SIG-M5 treated with dmso at 0.1 percent for 504 hours (cell line): ENCODE measurements around the gene CACNA1B.
"Not testable (repeated sequence)": the region's sequence is repeated elsewhere in the genome, so short reads cannot be mapped to it uniquely, and the experiment has no call there.

ENCODE experiments used
- DNase-seq: peaks from one replicate; lab custom pipeline; 2025; ENCODE audit not compliant: unreplicated experiment; lab: John Stamatoyannopoulos, UW

The CACNA1B gene

GRCh38 chr9:138112090-138112748 lies 234.6 kb downstream of the CACNA1B start:
- no peak for DNase-seq

- no peak for DNase-seq
Measured at GRCh38 chr9:138112791-138113600, 235.4 kb downstream of the CACNA1B start.

- not testable (repeated sequence) for DNase-seq
Measured at GRCh38 chr9:138113701-138114325, 236.2 kb downstream of the CACNA1B start.

DNA sequence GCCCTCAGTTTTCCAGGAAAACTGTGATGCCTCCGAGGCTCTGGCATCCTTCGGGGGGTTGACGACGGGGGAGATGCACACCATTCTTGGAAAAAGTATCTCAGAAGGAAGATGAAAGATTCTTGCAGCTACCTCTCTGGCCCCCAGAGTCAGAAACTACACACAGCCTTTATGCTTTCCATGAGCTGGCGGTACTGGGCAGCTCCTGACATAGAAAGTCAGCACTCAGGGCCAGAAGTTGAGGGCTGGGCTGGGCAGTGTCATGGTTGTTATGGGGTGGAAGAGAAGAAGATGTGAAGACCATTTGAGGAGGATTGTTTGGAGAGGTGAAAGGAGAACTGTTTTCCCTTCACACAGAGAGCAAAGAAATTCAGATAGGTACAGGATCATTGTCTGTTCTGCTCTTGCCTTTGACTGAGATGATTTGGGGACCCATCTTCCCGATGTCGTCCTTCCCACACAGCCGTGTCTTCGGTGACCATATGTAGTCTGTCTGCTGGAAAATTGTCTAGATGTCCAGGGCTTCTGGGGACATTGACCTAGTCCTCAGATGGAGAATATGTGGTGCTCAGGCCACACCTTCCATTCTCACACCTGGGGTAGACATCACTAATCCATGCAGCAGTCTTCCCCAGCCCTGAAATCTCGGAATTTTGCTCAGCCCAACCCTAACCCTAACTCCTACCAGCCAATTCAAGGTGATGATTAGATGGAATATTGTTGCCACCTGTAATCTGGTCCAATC lies 237.1 kb downstream of the CACNA1B start:
- no peak for DNase-seq

DNA sequence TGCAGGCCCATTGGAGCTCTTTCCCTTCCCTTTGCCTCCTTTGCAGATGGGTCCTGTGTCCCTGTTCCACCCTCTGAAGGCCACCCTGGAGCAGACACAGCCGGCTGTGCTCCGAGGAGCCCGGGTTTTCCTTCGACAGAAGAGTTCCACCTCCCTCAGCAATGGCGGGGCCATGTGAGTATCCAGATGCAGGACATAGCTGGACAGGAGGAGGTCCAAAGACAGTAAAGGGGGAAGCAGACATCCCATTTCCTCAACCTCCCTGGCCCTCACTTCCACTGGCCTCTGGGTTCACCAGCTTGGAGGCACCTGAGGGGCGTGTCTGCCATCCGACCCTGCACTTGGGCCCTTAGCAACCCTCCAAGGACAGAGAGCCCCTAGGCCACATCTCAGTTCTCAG lies 237.9 kb downstream of the CACNA1B start:
- no peak for DNase-seq

GRCh38 chr9:138116521-138116920 lies 238.9 kb downstream of the CACNA1B start:
- no peak for DNase-seq

DNA sequence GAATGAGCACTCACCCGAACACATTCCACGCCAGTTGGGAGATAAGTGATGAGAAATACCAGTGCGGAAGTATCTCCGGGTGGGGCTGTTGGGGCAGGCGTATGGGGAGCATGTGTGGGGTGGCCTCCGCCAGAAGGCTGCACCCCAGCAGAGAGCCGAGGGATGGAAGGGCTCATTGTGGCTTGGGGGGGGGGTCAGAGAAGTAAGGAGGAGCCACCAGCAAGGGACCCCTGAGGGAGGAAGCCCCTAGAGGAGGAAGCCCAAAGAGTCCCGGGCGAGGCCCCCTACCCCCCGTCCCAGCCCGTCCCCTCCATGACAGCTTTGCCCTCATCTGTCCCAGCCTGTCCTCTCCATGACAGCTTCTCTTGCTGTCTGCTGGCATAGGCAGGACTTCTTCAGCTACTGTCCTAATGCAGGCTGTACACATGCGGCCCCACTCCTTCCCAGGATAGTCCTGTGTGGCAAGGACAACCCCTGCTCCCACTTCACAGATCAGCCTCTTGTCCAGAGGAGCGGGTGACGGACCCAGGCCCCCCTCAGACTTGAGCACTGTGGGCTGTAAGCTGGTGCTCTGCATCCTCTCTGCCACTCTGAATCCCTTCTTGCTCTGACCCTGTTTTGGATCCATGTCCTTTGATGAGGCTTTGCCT lies 239.6 kb downstream of the CACNA1B start:
- DNase-seq = no peak

- no peak for DNase-seq
Measured at GRCh38 chr9:138117836-138118235, 240.3 kb downstream of the CACNA1B start.

DNA sequence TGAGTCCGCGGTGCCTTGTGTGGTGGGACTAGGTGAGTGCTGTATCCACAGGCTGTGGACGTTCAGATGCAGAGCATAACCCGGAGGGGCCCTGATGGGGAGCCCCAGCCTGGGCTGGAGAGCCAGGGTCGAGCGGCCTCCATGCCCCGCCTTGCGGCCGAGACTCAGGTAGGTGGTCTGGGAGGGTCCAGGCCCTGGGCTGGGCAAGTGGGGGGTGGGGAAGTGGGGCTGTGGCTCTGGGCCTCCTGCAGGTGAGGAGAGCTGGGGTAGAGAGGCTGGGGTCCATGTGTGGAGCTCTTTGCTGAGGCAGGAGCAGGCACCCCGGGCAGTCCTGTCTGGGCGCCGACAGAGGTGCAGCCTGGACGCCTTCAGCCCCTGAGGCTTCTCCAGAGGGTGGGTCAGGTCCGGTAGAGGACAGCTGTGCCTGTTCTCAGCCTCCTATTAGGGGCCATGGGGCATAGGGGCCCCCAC lies 241.1 kb downstream of the CACNA1B start:
- no peak for DNase-seq

DNA sequence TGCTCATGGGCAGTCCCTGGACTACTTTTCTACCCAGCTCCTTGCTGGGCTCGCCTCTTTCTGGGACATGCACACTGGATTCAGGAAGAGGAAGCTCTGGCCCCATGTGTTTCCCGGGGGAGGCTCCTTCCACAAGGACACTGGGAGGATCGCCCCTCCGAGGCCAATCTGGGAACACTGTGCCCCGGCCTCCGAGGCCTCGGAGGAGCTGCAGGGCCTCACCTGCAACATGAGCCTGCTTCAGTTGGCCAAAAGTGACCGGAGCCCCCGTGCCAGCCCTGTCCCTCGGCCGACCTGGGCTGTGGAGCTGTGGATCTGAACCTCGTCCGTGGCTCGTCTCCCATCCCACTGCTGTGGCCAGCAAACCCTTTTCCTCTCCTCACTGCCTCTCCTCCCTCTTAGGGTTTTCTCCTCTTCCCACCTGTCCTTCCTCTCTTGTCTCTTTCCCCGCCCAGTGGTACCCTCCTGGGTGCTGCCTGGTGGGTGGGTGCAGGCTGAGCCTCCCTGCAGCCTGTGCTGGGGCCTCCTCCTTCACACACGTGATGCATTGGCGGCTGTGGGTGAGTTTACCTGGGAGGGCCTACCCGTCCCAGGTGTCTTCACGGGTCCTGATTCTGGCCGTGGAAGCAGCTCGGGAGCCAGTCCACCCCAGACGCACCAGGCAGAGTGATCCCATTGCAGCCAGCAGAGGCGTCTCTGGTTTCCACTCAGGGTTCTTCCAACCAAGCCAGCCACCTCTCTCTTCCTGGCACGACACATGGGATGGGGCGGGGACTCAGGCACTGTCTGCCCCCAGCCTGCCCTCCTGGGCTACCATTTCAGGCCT lies 241.8 kb downstream of the CACNA1B start:
- DNase-seq = no peak

GRCh38 chr9:138120072-138120471 lies 242.5 kb downstream of the CACNA1B start:
- no peak for DNase-seq

GRCh38 chr9:138120511-138121437 lies 243.2 kb downstream of the CACNA1B start:
- DNase-seq = no peak

DNA sequence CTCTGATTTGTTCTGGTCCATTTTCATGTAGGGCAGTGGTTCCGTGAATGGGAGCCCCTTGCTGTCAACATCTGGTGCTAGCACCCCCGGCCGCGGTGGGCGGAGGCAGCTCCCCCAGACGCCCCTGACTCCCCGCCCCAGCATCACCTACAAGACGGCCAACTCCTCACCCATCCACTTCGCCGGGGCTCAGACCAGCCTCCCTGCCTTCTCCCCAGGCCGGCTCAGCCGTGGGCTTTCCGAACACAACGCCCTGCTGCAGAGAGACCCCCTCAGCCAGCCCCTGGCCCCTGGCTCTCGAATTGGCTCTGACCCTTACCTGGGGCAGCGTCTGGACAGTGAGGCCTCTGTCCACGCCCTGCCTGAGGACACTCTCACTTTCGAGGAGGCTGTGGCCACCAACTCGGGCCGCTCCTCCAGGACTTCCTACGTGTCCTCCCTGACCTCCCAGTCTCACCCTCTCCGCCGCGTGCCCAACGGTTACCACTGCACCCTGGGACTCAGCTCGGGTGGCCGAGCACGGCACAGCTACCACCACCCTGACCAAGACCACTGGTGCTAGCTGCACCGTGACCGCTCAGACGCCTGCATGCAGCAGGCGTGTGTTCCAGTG lies 244.0 kb downstream of the CACNA1B start:
- no peak for DNase-seq

GRCh38 chr9:138122201-138122600 lies 244.6 kb downstream of the CACNA1B start:
- DNase-seq = no peak

DNA sequence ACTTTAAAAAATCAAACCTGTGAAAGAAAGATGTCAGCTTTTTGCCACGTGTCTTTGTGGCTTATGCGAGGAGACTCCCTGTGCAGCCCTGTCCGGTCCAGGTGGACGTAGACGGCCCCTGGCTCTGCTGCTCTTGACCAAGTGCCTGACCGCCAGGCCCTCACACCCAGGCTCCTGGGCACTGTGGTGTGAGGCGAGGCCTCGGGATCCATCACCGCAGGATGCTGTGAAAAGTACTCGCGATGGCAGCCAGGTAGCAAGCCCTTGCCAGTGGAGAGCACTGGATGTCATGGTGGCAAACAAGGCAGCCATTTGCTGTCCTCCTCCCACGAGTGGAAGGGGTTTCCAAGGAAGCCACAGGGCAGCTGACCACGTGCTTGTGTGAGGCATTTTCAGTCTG lies 245.1 kb downstream of the CACNA1B start:
- no peak for DNase-seq

- no peak for DNase-seq
Measured at GRCh38 chr9:138123086-138123485, 245.5 kb downstream of the CACNA1B start.

- not testable (repeated sequence) for DNase-seq
Measured at GRCh38 chr9:138126090-138126857, 248.7 kb downstream of the CACNA1B start.
